Stimulated activated CD4-positive, alpha-beta T cell treated with anti-CD3 and anti-CD28 coated beads, Interleukin-15, amount 100 ng/mL, for 1 hour (primary cell): Measurements from ENCODE around the gene HMGCL.
"Not testable (repeated sequence)": the region's sequence is repeated elsewhere in the genome, so short reads cannot be mapped to it uniquely, and the experiment has no call there.

Source experiments
- DNase-seq, 2 donors: peaks; one replicate each; pipeline ENCODE4 v3.0.0-alpha.2; 2020; ENCODE audit warnings: low read depth in 1 of 2, low spot score in 1 of 2

The HMGCL gene

GRCh38 chr1:23825076-23825761, at the start of gene HMGCL:
Gene HMGCL (minus strand): TSS chr1:23825429. CDS start chr1:23825415, 14 bp downstream.
- peak; percentile 71 to 82 for DNase-seq

GRCh38 chr1:23872421-23872820, 47.2 kb upstream of the HMGCL start:
- no peak for DNase-seq

- DNase-seq = no peak
Observed at GRCh38 chr1:23869051-23869450, 43.8 kb upstream of the HMGCL start.

- DNase-seq = no peak
Observed at GRCh38 chr1:23868557-23869016, 43.4 kb upstream of the HMGCL start.

GRCh38 chr1:23867895-23868556, 42.8 kb upstream of the HMGCL start, which contains the start of gene FUCA1:
Gene FUCA1 (minus strand): TSS chr1:23868290. CDS start chr1:23868286, 4 bp downstream.
- DNase-seq = peak; percentile 88 to 93

GRCh38 chr1:23867542-23867894, 42.3 kb upstream of the HMGCL start:
- no peak for DNase-seq

- no peak for DNase-seq
Observed at GRCh38 chr1:23865543-23865930, 40.3 kb upstream of the HMGCL start.

GRCh38 chr1:23864801-23865542, 39.7 kb upstream of the HMGCL start:
- no peak for DNase-seq

- no peak for DNase-seq
Observed at GRCh38 chr1:23862640-23863039, 37.4 kb upstream of the HMGCL start.

GRCh38 chr1:23854568-23854967, 29.3 kb upstream of the HMGCL start:
- DNase-seq = no peak

- not testable (repeated sequence) for DNase-seq
Observed at GRCh38 chr1:23853124-23853523, 27.9 kb upstream of the HMGCL start.

- DNase-seq = not testable (repeated sequence)
Observed at GRCh38 chr1:23851406-23851805, 26.2 kb upstream of the HMGCL start.

GRCh38 chr1:23848673-23849616, 23.7 kb upstream of the HMGCL start:
- no peak for DNase-seq

GRCh38 chr1:23847482-23848095, 22.4 kb upstream of the HMGCL start:
- DNase-seq = not testable (repeated sequence)

- no peak for DNase-seq
Observed at GRCh38 chr1:23845163-23845562, 19.9 kb upstream of the HMGCL start.

- DNase-seq = no peak
Observed at GRCh38 chr1:23843644-23844043, 18.4 kb upstream of the HMGCL start.

GRCh38 chr1:23838401-23838866, 13.2 kb upstream of the HMGCL start:
- DNase-seq = peak; percentile 48 to 63

- DNase-seq = no peak
Observed at GRCh38 chr1:23837908-23838307, 12.7 kb upstream of the HMGCL start.

GRCh38 chr1:23836037-23836436, 10.8 kb upstream of the HMGCL start:
- no peak for DNase-seq

GRCh38 chr1:23834156-23834555, 8.9 kb upstream of the HMGCL start:
- not testable (repeated sequence) for DNase-seq
